Cardiac fibroblast (primary cell): Measurements from ENCODE around the gene PHF5A.
A peak's percentile ranks its signal among the peaks of the same experiment; 100 is the strongest.

Source experiments
- DNase-seq, 2 donors: peaks; one replicate each; pipeline versions ENCODE4 v3.0.0 to v3.0.0-alpha.2; 2010; ENCODE audit warnings: low read depth in 2 of 2
- H3K4me3 ChIP-seq, 2 donors: replicated peaks in 1 of 2; 1 replicate in 1 of 2; 2 replicates in 1 of 2; pipeline ENCODE4 v1.5.1; 2011; ENCODE audit warnings: low read depth in 2 of 2, low read length in 2 of 2, mild to moderate bottlenecking in 2 of 2, moderate library complexity in 1 of 2
- CTCF ChIP-seq: IDR thresholded peaks from one replicate; pipeline ENCODE4 v1.5.1; 2011; ENCODE audit warnings: low read depth, mild to moderate bottlenecking, low read length, inconsistent platforms

The PHF5A gene

GRCh38 chr22:41479671-41480396, 11.3 kb upstream of the PHF5A start:
- DNase-seq = peak; percentile 67 to 68
- no peak overlapping the region for H3K4me3 ChIP-seq
- TF ChIP-seq CTCF = peak; percentile 10

GRCh38 chr22:41478891-41479521, 10.5 kb upstream of the PHF5A start:
- no peak for TF ChIP-seq CTCF
- DNase-seq = peak; percentile 43 to 68
- no peak overlapping the region for H3K4me3 ChIP-seq

GRCh38 chr22:41478473-41478872, 10.0 kb upstream of the PHF5A start:
- H3K4me3 ChIP-seq = no peak overlapping the region
- no peak for TF ChIP-seq CTCF
- no peak for DNase-seq

- no peak overlapping the region for H3K4me3 ChIP-seq
- no peak for DNase-seq
- no peak for TF ChIP-seq CTCF
Observed at GRCh38 chr22:41474872-41475451, 6.5 kb upstream of the PHF5A start.

- TF ChIP-seq CTCF = no peak
- no peak overlapping the region for H3K4me3 ChIP-seq
- no peak for DNase-seq
Observed at GRCh38 chr22:41471568-41471967, 3.1 kb upstream of the PHF5A start.

- DNase-seq = no peak
- no peak for TF ChIP-seq CTCF
- H3K4me3 ChIP-seq = no peak overlapping the region
Observed at GRCh38 chr22:41470886-41471285, 2.4 kb upstream of the PHF5A start.
